HG02610 (cell line): ENCODE results near the gene DNASE1L3.
A peak's percentile ranks its signal among the peaks of the same experiment; 100 is the strongest.
"Not testable (repeated sequence)": the region's sequence is repeated elsewhere in the genome, so short reads cannot be mapped to it uniquely, and the experiment has no call there.

Experiments used
- ATAC-seq: cut with Tn5 transposase; IDR thresholded peaks from one replicate; pipeline ENCODE4 v1.9.1; 2021; ENCODE audit warnings: mild to moderate bottlenecking, moderate library complexity; ENCODE audit not compliant: unreplicated experiment

Gene DNASE1L3

GRCh38 chr3:58210761-58211460 lies at the start of gene DNASE1L3:
Gene DNASE1L3, minus strand, starts transcription at chr3:58210972. Its CDS starts 66 bp downstream, at chr3:58210906.
- no peak for ATAC-seq

- ATAC-seq: no peak
Observed at GRCh38 chr3:58260261-58260731, 49.5 kb upstream of the DNASE1L3 start.

GRCh38 chr3:58258392-58259055 lies 47.8 kb upstream of the DNASE1L3 start:
- ATAC-seq: no peak

- ATAC-seq: no peak
Observed at GRCh38 chr3:58256511-58256910, 45.7 kb upstream of the DNASE1L3 start.

- ATAC-seq: no peak
Observed at GRCh38 chr3:58256061-58256460, 45.3 kb upstream of the DNASE1L3 start.

GRCh38 chr3:58254144-58254543 lies 43.4 kb upstream of the DNASE1L3 start:
- ATAC-seq: no peak

- ATAC-seq: no peak
Observed at GRCh38 chr3:58251631-58252035, 40.9 kb upstream of the DNASE1L3 start.

GRCh38 chr3:58250093-58250707 lies 39.4 kb upstream of the DNASE1L3 start:
- no peak for ATAC-seq

- ATAC-seq: no peak
Observed at GRCh38 chr3:58249358-58250092, 38.8 kb upstream of the DNASE1L3 start.

- no peak for ATAC-seq
Observed at GRCh38 chr3:58246148-58247047, 35.6 kb upstream of the DNASE1L3 start.

GRCh38 chr3:58243976-58244585 lies 33.3 kb upstream of the DNASE1L3 start:
- no peak for ATAC-seq

GRCh38 chr3:58242860-58243259 lies 32.1 kb upstream of the DNASE1L3 start:
- ATAC-seq: not testable (repeated sequence)

GRCh38 chr3:58242340-58242739 lies 31.6 kb upstream of the DNASE1L3 start:
- no peak for ATAC-seq

- no peak for ATAC-seq
Observed at GRCh38 chr3:58241306-58242044, 30.7 kb upstream of the DNASE1L3 start.

GRCh38 chr3:58238830-58239229 lies 28.1 kb upstream of the DNASE1L3 start:
- no peak for ATAC-seq

- peak; percentile 26 for ATAC-seq
Observed at GRCh38 chr3:58237941-58238681, 27.3 kb upstream of the DNASE1L3 start.

- peak; percentile 75 for ATAC-seq
Observed at GRCh38 chr3:58237238-58237940, 26.6 kb upstream of the DNASE1L3 start, which contains the start of gene ABHD6. Gene ABHD6, plus strand, starts transcription at chr3:58237792. Its CDS starts 18,795 bp downstream, at chr3:58256587.
